ENCODE data around the gene TMC5.

GRCh38 chr16:19396555-19397011 is 21.1 kb upstream of the TMC5 start:
- TF ChIP-seq ZBTB33 (IDR thresholded peaks at IDR 0.05; ENCODE audit: borderline replicate concordance, low read depth) = no peak
- TF ChIP-seq, protein P1, sequence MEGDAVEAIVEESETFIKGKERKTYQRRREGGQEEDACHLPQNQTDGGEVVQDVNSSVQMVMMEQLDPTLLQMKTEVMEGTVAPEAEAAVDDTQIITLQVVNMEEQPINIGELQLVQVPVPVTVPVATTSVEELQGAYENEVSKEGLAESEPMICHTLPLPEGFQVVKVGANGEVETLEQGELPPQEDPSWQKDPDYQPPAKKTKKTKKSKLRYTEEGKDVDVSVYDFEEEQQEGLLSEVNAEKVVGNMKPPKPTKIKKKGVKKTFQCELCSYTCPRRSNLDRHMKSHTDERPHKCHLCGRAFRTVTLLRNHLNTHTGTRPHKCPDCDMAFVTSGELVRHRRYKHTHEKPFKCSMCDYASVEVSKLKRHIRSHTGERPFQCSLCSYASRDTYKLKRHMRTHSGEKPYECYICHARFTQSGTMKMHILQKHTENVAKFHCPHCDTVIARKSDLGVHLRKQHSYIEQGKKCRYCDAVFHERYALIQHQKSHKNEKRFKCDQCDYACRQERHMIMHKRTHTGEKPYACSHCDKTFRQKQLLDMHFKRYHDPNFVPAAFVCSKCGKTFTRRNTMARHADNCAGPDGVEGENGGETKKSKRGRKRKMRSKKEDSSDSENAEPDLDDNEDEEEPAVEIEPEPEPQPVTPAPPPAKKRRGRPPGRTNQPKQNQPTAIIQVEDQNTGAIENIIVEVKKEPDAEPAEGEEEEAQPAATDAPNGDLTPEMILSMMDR (IDR thresholded peaks at IDR 0.05) = no peak
- TF ChIP-seq FOSL2 (IDR thresholded peaks at IDR 0.05; ENCODE audit: borderline replicate concordance, low read depth) = no peak
- no peak for TF ChIP-seq YY1 (IDR thresholded peaks at IDR 0.05; ENCODE audit: low read depth)
- no peak for TF ChIP-seq RXRA (IDR thresholded peaks at IDR 0.05; ENCODE audit: borderline replicate concordance, low read depth)
- TF ChIP-seq, protein P2, sequence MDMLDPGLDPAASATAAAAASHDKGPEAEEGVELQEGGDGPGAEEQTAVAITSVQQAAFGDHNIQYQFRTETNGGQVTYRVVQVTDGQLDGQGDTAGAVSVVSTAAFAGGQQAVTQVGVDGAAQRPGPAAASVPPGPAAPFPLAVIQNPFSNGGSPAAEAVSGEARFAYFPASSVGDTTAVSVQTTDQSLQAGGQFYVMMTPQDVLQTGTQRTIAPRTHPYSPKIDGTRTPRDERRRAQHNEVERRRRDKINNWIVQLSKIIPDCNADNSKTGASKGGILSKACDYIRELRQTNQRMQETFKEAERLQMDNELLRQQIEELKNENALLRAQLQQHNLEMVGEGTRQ (IDR thresholded peaks at IDR 0.05; ENCODE audit: borderline replicate concordance, low read depth, low read length) = no peak
- no peak for TF ChIP-seq GABPA (IDR thresholded peaks at IDR 0.05; ENCODE audit: low read depth)
- TF ChIP-seq TAF1 (IDR thresholded peaks at IDR 0.05; ENCODE audit: borderline replicate concordance, low read depth, low read length) = no peak
- TF ChIP-seq EZH2phosphoT487 (IDR thresholded peaks at IDR 0.05; ENCODE audit: borderline replicate concordance, low read depth) = no peak
- no peak for TF ChIP-seq CHD2 (IDR thresholded peaks at IDR 0.05; ENCODE audit: low read length, partially characterized antibody)
- no peak for TF ChIP-seq TCF12 (IDR thresholded peaks at IDR 0.05)

All from SK-N-SH (cell line).